Left colon (tissue), 2 donors: Measurements from ENCODE around the gene CTPS2. TPM values are rescaled to one million over a fixed set of nuclear protein-coding genes. Genes with fewer than 3 reads are reported as not detected.
A peak's percentile ranks its signal among the peaks of the same experiment; 100 is the strongest.
"Not testable (repeated sequence)": the region's sequence is repeated elsewhere in the genome, so short reads cannot be mapped to it uniquely, and the experiment has no call there.

Experiments
- ATAC-seq: fragments of 200-7000 bp; cut with Tn5 transposase; one replicate; pipeline ENCODE4 v1.9.1; 2020; ENCODE audit warnings: mild to moderate bottlenecking, moderate library complexity
- DNase-seq, 2 donors: peaks; one replicate each; pipeline ENCODE4 v3.0.0-alpha.2; 2020
- intact Hi-C, 2 donors: fragments of 100-400 bp; cut with DNase I in 1 of 2; cut with micrococcal nuclease in 1 of 2; formaldehyde crosslinking; loops; one replicate each; pipeline versions ENCODE4 v1.11.2 to v1.14.0; 2022; cut with DNase I, micrococcal nuclease
- microRNA-seq, 2 donors: library from miRNA; unstranded; fragments of <30 nt; microRNA quantifications; one replicate each; pipeline versions ENCODE4 v1.1.0 to v1.2.0, GENCODE V29; 2020
- total RNA-seq, 2 donors: library from RNA; stranded (reverse); fragmentation: NEBNext Ultra II Directional; extraction: Animal tissue kit (Norgen Biotek cat#: 25700); gene quantifications; one replicate each; pipeline ENCODE4 v1.2.1, GENCODE V29; 2021
- donor health status: DM: no; HTN: no; CAD: no.
- donor health status: DM: yes; HTN: yes; CAD: no.

The CTPS2 gene
- total RNA-seq, 2 donors from 2014 or later: 16.0 to 16.5 TPM

DNA sequence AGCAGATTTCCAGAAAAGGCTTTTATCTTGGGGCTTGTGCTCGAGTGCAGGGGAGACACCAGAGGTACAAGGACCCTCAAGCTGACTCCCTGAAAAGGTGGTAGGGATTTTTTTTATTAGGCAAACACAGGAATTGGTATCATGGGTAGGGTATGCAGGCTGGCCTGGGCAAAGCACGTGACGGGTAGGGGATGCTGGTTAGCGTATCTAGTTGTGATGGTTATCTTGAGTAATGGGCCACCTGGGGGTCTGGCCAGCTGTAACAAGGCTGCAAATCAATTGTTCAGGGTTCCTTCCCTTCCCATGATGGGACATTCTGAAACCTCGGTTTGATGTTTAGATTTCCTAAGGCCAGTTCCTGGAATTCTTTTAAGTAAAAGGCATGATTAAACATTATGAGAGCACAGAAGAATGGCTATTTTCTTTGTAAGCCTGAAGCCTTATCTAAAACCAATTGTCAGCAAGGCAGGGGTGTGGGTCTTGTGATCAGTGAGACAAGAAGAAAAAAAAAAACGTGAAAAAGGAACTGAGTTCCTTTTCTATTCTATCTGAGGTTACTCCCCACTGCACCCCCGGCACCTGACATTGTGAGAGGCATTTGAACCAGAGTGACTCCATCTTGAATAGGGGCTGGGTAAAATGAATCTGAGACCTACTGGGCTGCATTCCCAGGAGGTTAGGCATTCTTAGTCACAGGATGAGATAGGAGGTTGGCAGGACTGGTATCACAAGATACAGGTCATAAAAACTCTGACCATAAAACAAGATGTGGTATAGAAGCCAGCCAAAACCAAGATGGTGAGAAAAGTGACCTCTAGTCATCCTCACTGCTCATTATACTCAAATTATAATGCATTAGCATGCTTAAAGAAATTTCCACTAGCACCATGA lies 126.7 kb downstream of the CTPS2 start:
- DNase-seq (no peak), ATAC-seq (no peak)

GRCh38 chrX:16580004-16580797 lies 132.3 kb downstream of the CTPS2 start:
- DNase-seq, intact Hi-C loops: not testable (repeated sequence)
- peak; percentile 50 for ATAC-seq

More for the DNA sequence above, 126.7 kb downstream of the CTPS2 start:
- intact Hi-C loops: no loop called here

DNA sequence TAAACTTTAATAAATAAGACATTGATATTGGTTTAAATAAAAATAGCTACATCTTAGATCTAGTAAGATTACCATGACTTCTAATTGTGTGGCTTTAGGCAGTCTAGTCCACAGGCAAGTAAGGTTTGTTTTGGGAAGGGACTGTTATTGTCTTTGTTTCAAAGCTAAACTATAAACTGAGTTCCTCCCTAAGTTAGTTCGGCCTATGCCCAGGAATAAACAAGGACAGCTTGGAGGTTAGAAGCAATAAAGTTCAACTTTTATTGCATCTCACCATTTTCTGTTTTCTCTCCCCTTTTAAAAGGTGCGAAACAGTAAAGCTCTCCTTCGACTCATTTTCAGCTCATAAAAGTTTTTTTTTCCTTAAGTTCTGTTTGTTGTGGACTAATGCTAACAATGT lies 133.0 kb downstream of the CTPS2 start:
- DNase-seq: no peak

DNA sequence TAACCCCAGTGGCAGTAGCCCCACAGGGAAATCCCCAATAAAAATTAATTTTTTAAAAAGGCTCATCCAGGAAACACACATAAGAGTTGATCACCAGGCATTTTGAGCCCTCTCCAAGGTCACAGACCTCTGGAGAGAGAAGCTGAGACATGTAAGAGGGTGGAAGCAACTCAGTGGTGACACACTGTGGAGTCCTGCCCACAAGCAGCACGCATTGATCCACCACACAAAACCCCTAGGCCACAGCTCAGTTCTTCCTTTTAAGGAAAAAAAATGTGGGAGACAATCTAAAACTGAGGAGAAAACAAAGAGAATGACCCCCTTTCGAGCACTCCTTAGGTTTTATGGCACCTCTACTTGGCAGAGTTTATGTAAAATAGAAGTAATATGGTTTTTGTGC lies 134.3 kb downstream of the CTPS2 start:
- intact Hi-C loops: no loop called here
- DNase-seq (no peak), ATAC-seq (no peak)

More for the DNA sequence above, 133.0 kb downstream of the CTPS2 start:
- intact Hi-C loops: no loop called here
- ATAC-seq: peak; percentile 76

- ATAC-seq (no peak), DNase-seq (no peak)
- intact Hi-C loops: no loop called here
These were observed 134.9 kb downstream of the CTPS2 start for GRCh38 chrX:16577483-16578029.

GRCh38 chrX:16575388-16575787 lies 137.1 kb downstream of the CTPS2 start:
- DNase-seq, intact Hi-C loops, ATAC-seq: not testable (repeated sequence)

DNA sequence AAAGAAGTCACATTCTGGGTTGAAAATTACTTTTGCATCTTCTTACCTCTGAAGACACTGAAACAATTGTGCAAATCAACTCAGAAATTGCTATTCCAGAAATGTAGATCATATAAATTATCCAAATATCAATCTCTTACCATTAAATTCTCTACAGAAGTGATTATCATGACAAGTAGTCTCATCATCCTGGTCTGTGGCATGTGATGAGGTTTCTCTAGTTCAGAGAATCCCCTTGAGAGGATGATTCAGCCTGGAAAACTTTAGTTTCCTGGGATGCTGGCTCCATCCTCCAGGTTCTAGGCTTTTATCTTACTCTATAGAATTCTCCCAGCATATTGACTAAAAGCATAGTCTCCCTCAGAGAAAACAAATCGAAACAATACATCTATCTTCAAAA lies 138.7 kb downstream of the CTPS2 start:
- no peak for DNase-seq
- intact Hi-C loops: no loop called here
- no peak for ATAC-seq

DNA sequence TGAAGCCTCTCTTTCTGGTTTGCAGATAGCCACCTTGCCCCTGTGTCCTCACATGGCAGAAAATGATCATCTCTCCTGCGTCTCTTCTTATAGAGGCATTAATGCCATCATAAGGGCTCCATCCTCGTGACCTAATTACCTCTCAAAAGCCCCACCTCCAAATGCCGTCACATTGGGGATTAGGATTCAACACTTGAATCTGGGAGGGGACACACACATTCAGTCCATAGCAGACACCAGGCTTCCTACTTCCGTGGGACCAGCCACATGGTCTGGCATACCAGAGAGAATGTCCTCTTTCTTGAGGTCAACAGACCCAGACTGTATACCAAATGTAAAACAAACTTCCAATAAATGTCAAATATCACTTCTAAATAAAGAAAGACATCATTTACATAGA lies 144.8 kb downstream of the CTPS2 start:
- ATAC-seq (no peak), DNase-seq (no peak)
- intact Hi-C loops: no loop called here

GRCh38 chrX:16566571-16566970 lies 145.9 kb downstream of the CTPS2 start:
- DNase-seq (no peak), ATAC-seq (no peak)
- intact Hi-C loops: no loop called here

GRCh38 chrX:16560173-16560572 lies 152.3 kb downstream of the CTPS2 start:
- no peak for ATAC-seq
- intact Hi-C loops: no loop called here

GRCh38 chrX:16559206-16559619 lies 153.3 kb downstream of the CTPS2 start:
- ATAC-seq (no peak), DNase-seq (no peak)
- intact Hi-C loops: no loop called here

More at GRCh38 chrX:16560173-16560572, 152.3 kb downstream of the CTPS2 start:
- DNase-seq: no peak

DNA sequence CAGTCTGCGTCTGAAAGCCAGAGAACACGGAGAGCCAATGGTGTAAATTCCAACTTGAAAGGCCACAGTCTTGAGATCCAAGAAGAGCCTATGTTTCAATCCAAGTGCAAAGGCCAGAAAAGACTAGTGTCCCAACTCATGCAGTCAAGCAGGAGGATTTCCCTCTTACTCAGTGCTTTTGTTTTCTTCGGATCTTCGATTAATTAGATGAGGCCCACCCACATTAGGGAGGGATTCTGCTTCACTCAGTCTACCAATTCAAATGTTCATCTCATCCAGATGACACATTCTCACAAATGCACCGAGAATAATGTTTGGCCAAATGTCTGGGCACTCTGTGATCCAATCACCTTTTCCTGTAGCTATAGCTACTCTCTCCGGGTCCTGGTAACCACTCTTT lies 154.0 kb downstream of the CTPS2 start:
- ATAC-seq (no peak), DNase-seq (no peak)
- intact Hi-C loops: no loop called here

GRCh38 chrX:16552546-16552945 lies 159.9 kb downstream of the CTPS2 start:
- intact Hi-C loops: no loop called here
- no peak for ATAC-seq

DNA sequence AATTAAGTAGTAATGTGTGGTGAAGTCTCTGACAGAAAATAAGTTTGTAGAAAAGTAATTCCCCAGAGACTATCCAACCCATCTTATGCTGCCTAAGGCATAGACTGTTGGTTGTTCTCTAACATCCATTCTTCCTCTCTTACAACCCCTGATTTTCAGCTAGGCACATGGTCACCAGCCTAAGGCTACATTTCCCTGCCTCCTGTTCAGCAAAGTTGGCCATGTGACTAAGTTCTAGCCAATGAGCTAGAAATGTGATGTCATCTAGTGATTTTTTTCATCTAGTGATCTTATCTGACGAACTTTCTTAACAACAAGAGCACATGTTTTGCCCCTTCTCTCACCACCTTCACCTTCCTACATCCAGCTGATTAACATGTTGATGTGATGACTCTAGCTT lies 164.8 kb downstream of the CTPS2 start:
- DNase-seq (no peak), ATAC-seq (no peak)
- intact Hi-C loops: no loop called here

More at GRCh38 chrX:16552546-16552945, 159.9 kb downstream of the CTPS2 start:
- DNase-seq: no peak

DNA sequence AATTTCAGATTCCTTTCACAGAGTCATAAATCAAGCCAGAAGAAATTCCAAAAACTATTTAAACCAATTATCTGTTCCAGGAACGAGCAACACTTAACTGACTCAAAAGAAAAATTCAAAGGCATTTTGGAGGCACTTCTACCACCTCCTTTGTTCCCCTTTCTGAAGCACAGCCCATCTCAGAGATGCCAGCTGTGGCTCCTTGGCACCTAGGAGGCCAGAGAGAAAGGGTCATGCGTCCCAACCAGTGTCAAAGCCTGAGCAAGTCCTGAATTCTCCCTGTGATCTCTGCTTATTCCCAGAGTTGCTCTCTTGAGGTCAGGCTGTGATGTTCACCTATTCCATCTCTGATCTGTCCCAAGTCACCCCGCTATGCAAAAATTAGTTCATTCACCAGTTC lies 167.5 kb downstream of the CTPS2 start:
- intact Hi-C loops: no loop called here
- ATAC-seq (no peak), DNase-seq (no peak)

Small RNA genes within 50 kb of the gene (microRNA-seq; reads per million reads assigned to microRNA genes)
- gene MIR548AM: 0 reads per million in 2 donors

Other genes starting within 250 kb of the CTPS2 start
- not detected for gene S100G, start 62.5 kb downstream of the CTPS2 start, total RNA-seq
- gene SYAP1, start 6.9 kb upstream of the CTPS2 start, total RNA-seq: 10 to 100 TPM; 50.4 to 52.0 TPM
- 1 to 10 TPM; 7.7 to 9.7 TPM for gene TXLNG, start 73.8 kb upstream of the CTPS2 start, total RNA-seq
- 10 to 100 TPM; 66.3 to 73.2 TPM for gene RBBP7, start 157.7 kb upstream of the CTPS2 start, total RNA-seq
- 10 to 100 TPM; 18.5 to 24.4 TPM for gene REPS2, start 234.0 kb upstream of the CTPS2 start, total RNA-seq